HG03066 (cell line): ENCODE measurements around the gene BCL11B.
A peak's percentile ranks its signal among the peaks of the same experiment; 100 is the strongest.

Experiments used
- ATAC-seq: cut with Tn5 transposase; IDR thresholded peaks from one replicate; pipeline ENCODE4 v1.9.1; 2021; ENCODE audit warnings: low read depth; ENCODE audit not compliant: unreplicated experiment

Gene BCL11B

GRCh38 chr14:99268810-99269707, 2.9 kb downstream of the BCL11B start:
- no peak for ATAC-seq

DNA sequence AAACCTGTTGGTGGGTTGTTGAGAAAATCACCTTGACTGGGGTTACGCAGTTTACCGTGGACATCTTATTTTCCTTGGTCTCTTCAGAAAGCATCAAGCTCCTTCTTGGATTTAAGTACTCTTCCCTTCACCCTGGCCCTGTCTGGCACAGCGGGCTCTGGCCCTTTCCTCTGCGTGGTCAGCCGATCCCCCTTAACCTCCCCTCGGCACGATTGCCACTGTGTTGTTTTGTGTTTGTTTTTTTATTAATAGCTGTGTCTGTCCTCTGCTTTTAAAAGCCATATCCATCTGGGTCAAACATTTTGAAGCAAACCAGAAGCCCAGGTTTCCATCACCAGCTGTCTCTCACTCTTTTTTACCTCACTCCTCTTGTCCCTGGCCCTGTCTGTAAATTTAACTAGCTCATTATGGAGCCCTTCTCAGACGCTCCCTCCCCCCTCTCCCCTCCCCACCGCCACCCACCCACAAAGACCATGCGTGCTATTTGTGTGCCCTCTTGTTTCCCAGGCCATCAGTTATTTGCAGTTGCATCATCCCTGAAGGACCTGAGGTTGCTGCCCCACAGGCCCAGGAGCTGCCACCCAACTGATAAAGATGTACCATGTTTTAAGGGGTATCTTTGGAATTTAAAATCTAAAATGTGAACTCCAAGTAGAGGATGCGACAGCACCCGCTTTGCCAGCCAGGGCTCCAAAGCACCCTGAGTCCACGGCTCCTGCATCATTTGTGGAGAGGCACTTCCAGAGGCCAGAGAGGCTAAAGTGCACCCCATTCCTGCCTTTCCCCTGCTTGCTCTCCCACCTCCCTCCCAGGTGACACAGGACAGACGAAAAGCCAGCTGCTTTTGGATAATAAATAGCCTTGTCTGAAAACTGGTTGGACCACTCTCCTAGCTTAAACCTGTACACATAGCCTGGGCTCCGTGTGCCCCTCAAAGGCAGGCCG, 3.9 kb downstream of the BCL11B start:
- ATAC-seq = no peak

DNA sequence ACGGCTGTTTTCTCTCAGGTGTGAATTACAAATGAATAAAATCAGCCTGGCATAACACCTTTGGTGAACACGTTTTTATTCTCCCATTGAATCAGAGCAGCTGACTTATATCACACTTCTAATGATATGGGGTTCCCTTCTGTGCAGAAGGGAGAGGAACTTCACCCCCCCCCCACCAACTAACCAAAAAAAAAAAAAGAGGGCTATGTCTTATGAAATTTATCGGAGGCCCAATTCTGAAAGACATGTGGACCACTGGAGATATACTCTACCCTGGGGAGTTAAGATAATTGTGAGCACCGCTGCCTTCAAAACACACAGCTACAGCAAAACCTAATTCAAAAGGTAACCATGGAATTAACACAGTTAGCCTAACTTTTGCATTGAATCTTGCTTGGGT, 4.6 kb downstream of the BCL11B start:
- ATAC-seq = no peak

GRCh38 chr14:99266181-99267178, 5.5 kb downstream of the BCL11B start:
- peak; percentile 76 for ATAC-seq

GRCh38 chr14:99265571-99265970, 6.4 kb downstream of the BCL11B start:
- ATAC-seq = no peak

GRCh38 chr14:99264691-99265450, 7.1 kb downstream of the BCL11B start:
- ATAC-seq = no peak

- ATAC-seq = no peak
Observed at GRCh38 chr14:99263564-99264330, 8.2 kb downstream of the BCL11B start.

DNA sequence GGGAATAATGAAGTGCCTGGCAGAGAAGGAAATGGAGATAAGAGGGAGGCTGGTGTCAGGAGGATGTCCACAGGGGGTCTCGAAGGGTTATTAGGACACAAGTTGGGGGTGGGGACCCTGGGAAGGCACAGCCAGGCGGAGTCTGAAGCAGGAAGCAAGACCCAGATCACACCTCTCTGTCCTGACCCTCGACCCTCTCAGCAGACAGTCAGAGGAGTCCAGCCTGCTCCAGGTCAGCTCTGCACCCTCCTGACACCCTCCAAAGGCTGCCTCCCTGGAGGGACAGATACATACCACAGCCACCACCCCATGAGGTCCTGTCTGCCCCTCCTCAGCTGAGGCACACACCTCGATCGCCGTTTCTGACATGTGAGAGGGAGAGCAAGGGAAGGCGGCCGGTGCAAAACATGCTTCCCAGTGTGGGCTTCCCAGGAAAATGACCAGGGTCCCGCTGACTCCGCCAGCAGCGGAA, 9.0 kb downstream of the BCL11B start:
- no peak for ATAC-seq

- ATAC-seq = no peak
Observed at GRCh38 chr14:99261912-99262787, 9.8 kb downstream of the BCL11B start.

DNA sequence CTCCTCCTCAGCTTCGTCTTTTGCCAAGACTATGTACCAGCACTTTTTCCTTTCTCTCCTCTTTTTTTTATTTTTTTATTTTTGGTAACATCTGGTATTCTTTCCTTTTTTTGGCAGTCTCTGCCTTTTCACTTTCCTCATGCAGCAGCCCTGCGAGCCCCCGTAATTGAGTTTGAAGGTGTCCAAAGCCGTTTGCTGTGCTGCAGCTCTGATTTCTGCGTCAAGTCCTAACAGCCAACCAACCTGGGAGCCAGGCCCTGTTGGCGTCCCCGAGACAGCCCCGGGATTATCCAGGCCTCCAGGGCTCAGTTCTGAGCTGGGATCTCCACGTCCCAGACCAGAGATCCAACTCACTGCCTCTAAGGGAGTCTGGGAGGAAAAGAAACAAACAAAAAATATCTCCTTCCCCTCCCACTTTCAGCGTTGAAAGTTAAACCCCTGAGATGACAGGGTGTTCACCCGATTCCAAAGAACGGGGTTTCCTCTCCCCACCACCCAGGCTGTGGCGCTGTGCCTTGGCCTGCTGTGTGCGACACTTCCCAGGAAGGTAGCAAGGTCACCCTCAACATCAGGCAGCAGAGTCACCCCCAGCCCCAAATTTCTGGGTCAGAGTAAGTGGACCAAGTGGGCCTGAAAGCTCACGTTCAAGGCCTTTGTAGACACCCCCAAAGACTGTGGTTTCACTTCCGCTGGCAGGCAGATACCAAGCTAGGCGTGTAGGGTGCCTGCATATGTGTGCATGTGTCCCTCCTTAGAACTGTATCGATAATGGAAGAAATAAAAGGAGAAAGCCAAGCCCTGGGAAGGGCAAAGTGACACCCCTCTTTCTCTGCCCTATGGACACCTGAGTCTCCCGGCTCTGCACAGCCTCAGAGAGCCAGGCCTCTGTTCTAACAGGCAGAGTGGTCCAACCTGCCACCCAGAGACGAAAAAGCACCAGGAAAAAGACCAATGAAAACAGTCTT, 11.1 kb downstream of the BCL11B start:
- ATAC-seq = no peak

GRCh38 chr14:99260116-99260515, 11.9 kb downstream of the BCL11B start:
- ATAC-seq = no peak

GRCh38 chr14:99258876-99259726, 12.9 kb downstream of the BCL11B start:
- no peak for ATAC-seq

- no peak for ATAC-seq
Observed at GRCh38 chr14:99258341-99258861, 13.6 kb downstream of the BCL11B start.

GRCh38 chr14:99257673-99258221, 14.2 kb downstream of the BCL11B start:
- ATAC-seq = no peak

DNA sequence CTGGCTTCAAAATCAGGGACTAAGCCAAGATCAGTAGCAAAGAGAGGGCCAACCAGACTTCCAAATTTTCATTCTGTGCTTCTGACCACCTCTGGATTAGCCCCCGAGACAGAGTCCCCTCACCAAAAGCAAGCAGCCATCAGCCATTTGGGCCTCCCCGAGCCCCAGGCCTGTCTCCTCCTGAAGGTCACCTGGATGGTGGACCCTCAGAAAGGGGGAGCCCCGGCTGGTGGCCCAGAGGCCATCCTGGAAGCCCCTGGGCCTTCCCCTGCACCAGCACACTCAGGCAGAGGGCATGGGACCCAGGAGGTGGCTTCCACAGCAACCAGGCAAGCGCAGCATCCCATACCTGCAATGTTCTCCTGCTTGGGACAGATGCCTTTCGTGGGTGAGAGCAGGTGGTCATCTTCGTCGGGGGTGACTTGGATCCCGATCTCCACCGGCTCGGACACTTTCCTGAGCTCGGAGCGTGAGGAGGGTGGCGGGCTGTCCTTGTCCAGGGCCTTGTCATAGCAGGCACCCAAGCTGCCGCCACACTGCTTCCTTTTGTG, 14.8 kb downstream of the BCL11B start:
- no peak for ATAC-seq
